Mucosa of stomach (tissue), 1 donor: Measurements from ENCODE around the gene DIS3.
"Not testable (repeated sequence)": the region's sequence is repeated elsewhere in the genome, so short reads cannot be mapped to it uniquely, and the experiment has no call there.

Source experiments
- H3K27me3 ChIP-seq: one replicate; pipeline ENCODE4 v1.7.0; 2013; ENCODE audit warnings: mild to moderate bottlenecking, low read length; ENCODE audit not compliant: control insufficient read depth, insufficient read depth
- H3K36me3 ChIP-seq: one replicate; pipeline ENCODE4 v1.7.0; 2013; ENCODE audit warnings: low read length; ENCODE audit not compliant: control insufficient read depth, insufficient read depth
- H3K4me1 ChIP-seq: one replicate; pipeline ENCODE4 v1.7.0; 2013; ENCODE audit warnings: mild to moderate bottlenecking, low read length; ENCODE audit not compliant: control insufficient read depth, insufficient read depth
- H3K4me3 ChIP-seq: one replicate; pipeline ENCODE4 v1.7.0; 2013; ENCODE audit warnings: low read length
- H3K9ac ChIP-seq: one replicate; pipeline ENCODE4 v1.7.0; 2013; ENCODE audit warnings: mild to moderate bottlenecking, low read length, moderate library complexity
- H3K9me3 ChIP-seq: one replicate; pipeline ENCODE4 v1.7.0; 2013; ENCODE audit warnings: mild to moderate bottlenecking, low read length, moderate library complexity; ENCODE audit not compliant: control insufficient read depth
- donor health status: Pancreatic carcinoma.

The DIS3 gene, protein sequence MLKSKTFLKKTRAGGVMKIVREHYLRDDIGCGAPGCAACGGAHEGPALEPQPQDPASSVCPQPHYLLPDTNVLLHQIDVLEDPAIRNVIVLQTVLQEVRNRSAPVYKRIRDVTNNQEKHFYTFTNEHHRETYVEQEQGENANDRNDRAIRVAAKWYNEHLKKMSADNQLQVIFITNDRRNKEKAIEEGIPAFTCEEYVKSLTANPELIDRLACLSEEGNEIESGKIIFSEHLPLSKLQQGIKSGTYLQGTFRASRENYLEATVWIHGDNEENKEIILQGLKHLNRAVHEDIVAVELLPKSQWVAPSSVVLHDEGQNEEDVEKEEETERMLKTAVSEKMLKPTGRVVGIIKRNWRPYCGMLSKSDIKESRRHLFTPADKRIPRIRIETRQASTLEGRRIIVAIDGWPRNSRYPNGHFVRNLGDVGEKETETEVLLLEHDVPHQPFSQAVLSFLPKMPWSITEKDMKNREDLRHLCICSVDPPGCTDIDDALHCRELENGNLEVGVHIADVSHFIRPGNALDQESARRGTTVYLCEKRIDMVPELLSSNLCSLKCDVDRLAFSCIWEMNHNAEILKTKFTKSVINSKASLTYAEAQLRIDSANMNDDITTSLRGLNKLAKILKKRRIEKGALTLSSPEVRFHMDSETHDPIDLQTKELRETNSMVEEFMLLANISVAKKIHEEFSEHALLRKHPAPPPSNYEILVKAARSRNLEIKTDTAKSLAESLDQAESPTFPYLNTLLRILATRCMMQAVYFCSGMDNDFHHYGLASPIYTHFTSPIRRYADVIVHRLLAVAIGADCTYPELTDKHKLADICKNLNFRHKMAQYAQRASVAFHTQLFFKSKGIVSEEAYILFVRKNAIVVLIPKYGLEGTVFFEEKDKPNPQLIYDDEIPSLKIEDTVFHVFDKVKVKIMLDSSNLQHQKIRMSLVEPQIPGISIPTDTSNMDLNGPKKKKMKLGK

DNA sequence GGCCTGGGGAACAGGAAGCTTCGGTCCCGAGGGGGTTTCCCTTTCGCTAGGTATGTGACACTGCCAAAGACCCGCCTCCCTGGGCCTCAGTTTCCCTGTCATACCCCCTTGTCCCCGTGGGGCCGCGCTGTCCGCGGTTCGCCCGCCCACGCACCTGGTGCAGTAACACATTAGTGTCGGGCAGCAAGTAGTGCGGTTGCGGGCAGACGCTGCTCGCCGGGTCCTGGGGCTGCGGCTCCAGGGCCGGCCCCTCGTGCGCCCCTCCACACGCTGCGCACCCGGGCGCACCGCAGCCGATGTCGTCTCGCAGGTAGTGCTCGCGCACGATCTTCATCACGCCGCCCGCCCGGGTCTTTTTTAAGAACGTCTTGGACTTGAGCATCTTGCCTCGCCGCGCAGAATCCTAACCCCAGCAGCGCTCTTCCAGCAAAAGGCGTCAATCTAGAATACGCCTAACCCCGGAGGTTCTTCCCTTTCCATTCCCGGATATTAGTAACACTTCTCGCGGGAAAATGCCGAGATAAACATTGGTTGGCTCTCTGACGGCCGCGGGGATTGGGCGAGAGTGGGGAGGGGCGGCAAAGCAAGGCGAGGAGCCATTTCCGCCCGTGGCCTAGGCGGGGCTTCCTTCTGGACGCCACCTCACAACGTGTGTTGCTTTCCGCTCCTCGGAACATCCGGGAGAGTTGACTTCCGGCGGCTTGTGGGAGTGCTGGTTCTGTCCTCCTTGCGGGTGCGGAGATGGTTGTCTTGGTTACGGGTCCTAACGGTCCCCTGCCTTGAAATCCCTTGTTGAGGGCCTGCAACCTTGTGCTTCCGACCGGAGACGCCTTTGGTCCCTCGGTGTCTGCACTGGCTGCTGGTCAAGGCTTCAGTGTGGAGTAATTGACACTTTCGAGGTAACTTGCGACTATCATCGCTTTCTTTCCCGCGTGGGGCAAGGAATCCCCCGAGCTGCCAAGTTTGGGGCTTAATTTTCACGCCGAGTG, at the start of gene DIS3, which contains the start of gene PIBF1:
TSS of gene DIS3 (minus strand) at position 450 of the 989 bp plus-strand sequence. CDS start at position 382, 68 bp downstream.
TSS of gene PIBF1 (plus strand) at position 683 of the 989 bp plus-strand sequence. CDS start 1,337 bp downstream, outside the sequence.
- peak within 1 kb of the TSS; percentile 87 for H3K9ac ChIP-seq
- H3K27me3 ChIP-seq: no peaks in the 10 kb centered on the region
- H3K36me3 ChIP-seq: no peaks in the 10 kb centered on the region

GRCh38 chr13:72823724-72824123, 42.0 kb upstream of the DIS3 start:
- Histone ChIP-seq H3K27me3 (no peaks in the 10 kb centered on the region), H3K4me1 (no peaks in the 10 kb centered on the region), H3K9ac (no peak overlapping the region), H3K9me3 (no peaks in the 10 kb centered on the region), H3K4me3 (no peak overlapping the region), H3K36me3 (no peaks in the 10 kb centered on the region)

More for the DNA sequence above, at the start of gene DIS3, which contains the start of gene PIBF1:
- no peaks in the 10 kb centered on the region for H3K9me3 ChIP-seq
- peak within 1 kb of the TSS; percentile 90 for H3K4me3 ChIP-seq
- H3K4me1 ChIP-seq: no peaks in the 10 kb centered on the region

DNA sequence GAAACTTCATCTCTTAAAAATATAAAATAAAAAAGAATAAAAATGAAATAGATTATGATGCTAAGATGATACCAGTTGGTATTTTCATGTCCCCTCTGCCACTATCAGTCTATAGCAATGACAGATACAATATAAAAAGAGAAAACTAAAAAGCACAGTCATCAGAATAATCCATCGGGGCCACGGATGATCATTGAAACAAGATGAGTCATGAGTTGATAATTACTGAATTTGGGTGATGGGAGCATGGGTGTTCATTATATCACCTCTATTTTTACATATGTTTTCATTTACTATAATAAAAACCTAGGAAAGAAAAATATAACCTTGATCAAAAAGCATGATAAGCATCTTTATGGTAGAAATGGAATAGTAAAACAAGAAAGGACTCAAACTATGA, 41.4 kb upstream of the DIS3 start:
- Histone ChIP-seq H3K4me1 (no peaks in the 10 kb centered on the region), H3K9me3 (no peaks in the 10 kb centered on the region), H3K9ac (no peak overlapping the region), H3K4me3 (no peak overlapping the region), H3K27me3 (no peaks in the 10 kb centered on the region), H3K36me3 (no peaks in the 10 kb centered on the region)

DNA sequence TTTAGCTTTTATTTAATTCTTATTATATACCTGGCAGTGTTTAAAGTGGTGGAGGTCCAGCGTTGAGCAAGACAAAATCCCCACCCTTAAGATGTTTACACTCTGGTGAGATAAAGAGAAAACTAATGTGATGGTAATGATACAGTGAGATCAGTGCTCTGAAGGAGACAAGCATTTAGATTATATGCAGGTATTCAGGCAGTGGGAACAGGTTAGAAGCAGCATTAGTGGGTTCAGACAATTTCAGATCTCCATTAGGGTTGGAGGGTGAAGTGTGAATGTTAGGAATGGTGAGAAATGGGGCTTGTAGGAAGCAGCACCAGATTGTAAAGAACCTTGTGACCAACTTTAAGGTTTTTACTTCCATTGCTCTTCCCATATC, 39.2 kb upstream of the DIS3 start:
- Histone ChIP-seq H3K27me3 (no peaks in the 10 kb centered on the region), H3K9ac (no peak overlapping the region), H3K4me3 (no peak overlapping the region), H3K36me3 (no peaks in the 10 kb centered on the region), H3K4me1 (no peaks in the 10 kb centered on the region), H3K9me3 (no peaks in the 10 kb centered on the region)

DNA sequence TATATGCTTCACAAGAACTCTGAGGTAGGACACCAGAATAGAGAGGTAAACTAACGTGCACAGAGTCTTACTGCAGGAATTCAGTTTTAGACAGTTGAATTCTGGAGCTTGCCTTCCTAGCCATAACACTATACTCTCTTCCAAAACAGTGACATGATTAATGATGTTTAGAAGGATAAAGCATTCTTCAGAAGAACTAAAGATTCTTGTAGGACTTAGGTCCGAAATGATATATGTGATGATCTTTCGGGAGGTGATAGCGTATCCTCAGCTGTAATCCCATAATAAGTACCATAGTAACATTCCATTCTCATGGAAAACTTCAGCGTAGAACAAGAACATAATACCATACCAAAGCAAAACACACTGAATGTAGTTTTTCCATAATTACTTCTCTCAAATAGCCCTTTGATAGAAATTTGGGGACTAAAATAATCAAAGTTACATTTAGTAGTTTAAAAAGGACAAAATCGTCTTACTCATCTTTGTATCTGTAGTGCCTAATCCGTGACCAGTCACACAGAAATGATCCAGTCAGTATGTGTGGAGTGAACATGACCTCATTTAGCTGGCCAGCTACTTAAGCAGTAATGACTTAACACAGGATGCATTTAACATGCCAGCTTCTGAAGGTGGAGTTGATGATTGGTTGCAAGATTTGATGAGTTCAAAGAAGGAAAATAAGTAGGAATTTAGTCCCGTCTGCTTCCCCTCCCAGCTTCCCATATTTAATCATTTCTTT, 38.6 kb upstream of the DIS3 start:
- Histone ChIP-seq H3K27me3 (no peaks in the 10 kb centered on the region), H3K4me1 (no peaks in the 10 kb centered on the region), H3K36me3 (no peaks in the 10 kb centered on the region), H3K9me3 (no peaks in the 10 kb centered on the region), H3K9ac (no peak overlapping the region), H3K4me3 (no peak overlapping the region)

- H3K36me3 ChIP-seq: no peaks in the 10 kb centered on the region
- no peaks in the 10 kb centered on the region for H3K27me3 ChIP-seq
- no peaks in the 10 kb centered on the region for H3K4me1 ChIP-seq
- no peaks in the 10 kb centered on the region for H3K9me3 ChIP-seq
- no peak overlapping the region for H3K4me3 ChIP-seq
- H3K9ac ChIP-seq: no peak overlapping the region
Measured at GRCh38 chr13:72808917-72809500, 27.3 kb upstream of the DIS3 start.

GRCh38 chr13:72806514-72806913, 24.8 kb upstream of the DIS3 start:
- H3K4me1 ChIP-seq, H3K27me3 ChIP-seq, H3K4me3 ChIP-seq, H3K9ac ChIP-seq, H3K36me3 ChIP-seq, H3K9me3 ChIP-seq: not testable (repeated sequence)

DNA sequence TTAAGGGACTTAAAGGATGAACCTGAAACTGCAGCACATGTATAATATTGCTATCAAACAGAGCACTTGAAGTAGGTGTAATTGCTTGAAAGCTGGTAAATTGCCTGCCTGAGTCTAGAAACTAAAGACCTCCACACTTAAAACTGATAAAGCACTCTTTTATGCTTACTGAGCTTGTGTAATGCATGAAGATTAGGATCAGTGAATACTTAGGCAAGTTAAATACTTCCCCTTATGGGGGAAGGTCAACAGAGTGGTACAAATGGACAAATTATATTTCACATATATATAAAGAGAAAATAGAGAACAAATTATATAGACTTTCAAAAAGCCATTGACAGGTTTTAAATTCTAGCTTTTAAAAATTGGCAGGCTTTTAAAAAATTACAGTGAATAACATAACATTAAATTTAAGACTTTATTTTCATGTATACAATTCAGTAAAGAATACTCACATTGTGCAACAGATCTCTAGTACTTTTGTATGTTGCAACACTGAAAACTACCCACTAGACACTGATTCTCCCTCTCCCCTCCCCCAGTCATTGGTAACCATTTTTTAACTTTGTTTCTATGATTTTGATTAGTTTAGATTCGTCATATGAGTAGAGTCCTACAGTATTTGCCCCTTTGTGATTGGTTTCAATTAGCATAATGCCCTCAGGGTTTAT, 24.1 kb upstream of the DIS3 start:
- Histone ChIP-seq H3K9ac (no peak overlapping the region), H3K9me3 (no peaks in the 10 kb centered on the region), H3K4me1 (no peaks in the 10 kb centered on the region), H3K36me3 (no peaks in the 10 kb centered on the region), H3K27me3 (no peaks in the 10 kb centered on the region), H3K4me3 (no peak overlapping the region)

DNA sequence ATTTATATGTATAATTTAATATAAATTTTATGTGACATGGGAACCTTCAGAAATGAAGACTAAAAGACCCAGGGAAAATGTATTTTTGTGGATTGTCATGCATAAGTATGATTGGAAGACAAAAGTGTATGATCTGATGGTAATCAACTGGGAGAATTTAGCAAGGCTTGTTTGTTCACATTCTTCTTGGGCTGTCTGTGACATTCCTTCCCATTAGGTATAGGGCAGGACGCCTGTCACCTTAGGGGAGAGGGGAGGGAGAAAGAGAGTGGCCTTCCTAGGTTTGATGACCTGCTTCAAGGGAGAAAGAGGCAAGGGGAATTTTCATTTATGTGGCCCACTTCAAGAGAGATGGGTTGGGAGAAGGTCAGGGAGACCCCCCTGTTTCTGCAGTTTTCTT, 22.6 kb upstream of the DIS3 start:
- no peak overlapping the region for H3K4me3 ChIP-seq
- no peaks in the 10 kb centered on the region for H3K4me1 ChIP-seq
- no peaks in the 10 kb centered on the region for H3K27me3 ChIP-seq
- H3K36me3 ChIP-seq: no peaks in the 10 kb centered on the region
- H3K9ac ChIP-seq: no peak overlapping the region
- H3K9me3 ChIP-seq: no peaks in the 10 kb centered on the region

DNA sequence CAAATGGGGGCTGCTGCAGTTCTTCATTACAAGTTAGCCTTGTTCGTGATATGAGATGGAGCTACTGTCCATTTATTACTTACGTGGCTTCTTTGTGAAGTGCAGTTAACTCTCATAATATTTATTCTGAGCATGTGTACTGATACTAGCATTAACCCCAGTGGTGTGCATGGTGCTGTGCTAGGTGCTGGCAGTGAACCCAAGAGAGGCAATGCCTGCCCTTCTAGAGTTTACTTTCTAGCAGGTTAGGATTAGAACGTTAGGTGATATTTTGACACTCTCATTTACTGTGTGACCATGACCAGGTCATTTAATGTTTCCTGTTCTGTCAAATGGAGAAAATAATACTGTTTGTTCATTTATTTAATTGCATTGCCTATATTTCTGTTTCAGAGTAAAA, 17.1 kb upstream of the DIS3 start:
- H3K4me3 ChIP-seq: no peak overlapping the region
- H3K36me3 ChIP-seq: no peaks in the 10 kb centered on the region
- H3K9me3 ChIP-seq: no peaks in the 10 kb centered on the region
- H3K4me1 ChIP-seq: no peaks in the 10 kb centered on the region
- no peak overlapping the region for H3K9ac ChIP-seq
- no peaks in the 10 kb centered on the region for H3K27me3 ChIP-seq
